Stimulated activated CD8-positive, alpha-beta memory T cell treated with anti-CD3 and anti-CD28 coated beads, Interleukin-15, amount 100 ng/mL, for 48 hours (primary cell): ENCODE measurements around the gene KRTAP10-9.

ENCODE experiments used
- DNase-seq, 2 donors: peaks; one replicate each; pipeline ENCODE4 v3.0.0-alpha.2; 2020; ENCODE audit warnings: low read depth in 2 of 2

Gene KRTAP10-9

GRCh38 chr21:44664691-44665090 lies 37.8 kb downstream of the KRTAP10-9 start:
- no peak for DNase-seq

- DNase-seq, result no peak
Measured at GRCh38 chr21:44666401-44667320, 39.8 kb downstream of the KRTAP10-9 start, which contains the start of gene KRTAP12-2. KRTAP12-2 (minus strand) TSS chr21:44666927; CDS start chr21:44666886, 41 bp downstream.

- DNase-seq, result no peak
Measured at GRCh38 chr21:44667612-44668011, 40.7 kb downstream of the KRTAP10-9 start.

GRCh38 chr21:44670642-44671432 lies 43.9 kb downstream of the KRTAP10-9 start:
- DNase-seq, result no peak

- no peak for DNase-seq
Measured at GRCh38 chr21:44671911-44672310, 45.0 kb downstream of the KRTAP10-9 start.

GRCh38 chr21:44677881-44678280 lies 51.0 kb downstream of the KRTAP10-9 start:
- no peak for DNase-seq
